Measurements from ENCODE around the gene PROB1. TPM values are rescaled to one million over a fixed set of nuclear protein-coding genes. Genes with fewer than 3 reads are reported as not detected.

The PROB1 gene
- polyA plus RNA-seq, 1 experiment = 0.40 TPM

- Histone ChIP-seq H3K4me3 (ENCODE audit: low read depth, low read length) (no peak overlapping the region), H3K27me3 (ENCODE audit: control insufficient read depth, insufficient read depth, low read length) (no peaks in the 10 kb centered on the region), H3K36me3 (ENCODE audit: control insufficient read depth, insufficient read depth, low read length) (no peaks in the 10 kb centered on the region; the same call in none of the 2 replicates)
- CTCF ChIA-PET = no interaction called here
- POLR2A ChIA-PET = no interaction called here
- DNase-seq (ENCODE audit: low read depth) = no peak
- TF ChIP-seq CTCF (IDR thresholded peaks at IDR 0.05; ENCODE audit: insufficient read depth, low read depth, low read length) = no peak
Measured at GRCh38 chr5:139378101-139378825, 16.6 kb downstream of the PROB1 start.

DNA sequence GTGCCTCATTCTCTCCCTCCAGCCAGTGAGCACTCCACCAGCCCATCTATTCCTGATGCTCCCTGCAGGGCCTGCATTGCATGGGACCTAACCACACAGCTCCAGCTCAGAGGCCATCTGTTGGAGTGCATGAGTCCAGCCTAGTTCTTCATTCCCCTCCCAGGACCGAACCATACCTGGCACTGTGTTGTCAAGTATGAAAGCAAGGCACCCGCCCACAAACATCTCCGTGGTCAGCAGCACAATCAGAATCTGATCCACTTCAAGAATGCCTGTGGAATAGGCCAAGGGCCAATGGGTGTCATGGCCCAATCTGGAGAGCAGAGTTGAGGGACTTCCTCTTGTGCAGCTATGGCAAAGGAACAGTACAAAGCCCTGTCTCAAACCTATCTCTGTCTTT, 17.7 kb downstream of the PROB1 start:
- no peaks in the 10 kb centered on the region for H3K27me3 ChIP-seq (ENCODE audit: control insufficient read depth, insufficient read depth, low read length)
- TF ChIP-seq CTCF (IDR thresholded peaks at IDR 0.05; ENCODE audit: insufficient read depth, low read depth, low read length) = no peak
- H3K36me3 ChIP-seq (ENCODE audit: control insufficient read depth, insufficient read depth, low read length) = no peaks in the 10 kb centered on the region; the same call in none of the 2 replicates
- CTCF ChIA-PET = no interaction called here
- no peak overlapping the region for H3K4me3 ChIP-seq (ENCODE audit: low read depth, low read length)
- POLR2A ChIA-PET = no interaction called here
- no peak for DNase-seq (ENCODE audit: low read depth)

DNA sequence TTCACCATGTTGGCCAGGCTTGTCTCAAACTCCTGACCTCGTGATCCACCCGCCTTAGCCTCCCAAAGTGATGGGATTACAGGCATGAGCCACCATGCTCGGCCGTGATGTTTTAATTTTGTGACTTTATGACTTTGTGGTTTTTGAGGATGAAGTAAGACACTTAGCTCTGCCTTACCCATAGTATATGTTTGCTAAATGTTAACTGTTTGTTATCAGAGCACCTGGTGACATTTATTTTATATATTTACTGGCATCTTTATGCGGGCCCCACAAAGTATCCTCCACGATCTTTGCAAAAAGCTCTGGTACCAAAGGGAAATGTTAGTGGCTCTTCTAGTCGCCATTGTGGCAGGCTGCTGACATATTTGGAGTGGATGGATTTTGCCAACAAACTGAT, 18.5 kb downstream of the PROB1 start:
- ChIA-PET POLR2A (interaction anchor here (0.7 kb wide), 1 partner anchor 30 kb away, joined by 3 read pairs; no protein-coding TSS in a partner anchor), CTCF (no interaction called here)
- no peak for TF ChIP-seq CTCF (IDR thresholded peaks at IDR 0.05; ENCODE audit: insufficient read depth, low read depth, low read length)

GRCh38 chr5:139374909-139375308, 20.0 kb downstream of the PROB1 start:
- Histone ChIP-seq H3K27me3 (ENCODE audit: control insufficient read depth, insufficient read depth, low read length) (no peaks in the 10 kb centered on the region), H3K36me3 (ENCODE audit: control insufficient read depth, insufficient read depth, low read length) (no peaks in the 10 kb centered on the region; the same call in none of the 2 replicates), H3K4me3 (ENCODE audit: low read depth, low read length) (no peak overlapping the region)
- no peak for TF ChIP-seq CTCF (IDR thresholded peaks at IDR 0.05; ENCODE audit: insufficient read depth, low read depth, low read length)
- no peak for DNase-seq (ENCODE audit: low read depth)
- ChIA-PET POLR2A (no interaction called here), CTCF (interaction anchor here (1.0 kb wide), 1 partner anchor 14 kb away, joined by 3 read pairs; no protein-coding TSS in a partner anchor)

More for the DNA sequence above, 18.5 kb downstream of the PROB1 start:
- Histone ChIP-seq H3K4me3 (ENCODE audit: low read depth, low read length) (no peak overlapping the region), H3K27me3 (ENCODE audit: control insufficient read depth, insufficient read depth, low read length) (no peaks in the 10 kb centered on the region), H3K36me3 (ENCODE audit: control insufficient read depth, insufficient read depth, low read length) (no peaks in the 10 kb centered on the region; the same call in none of the 2 replicates)
- no peak for DNase-seq (ENCODE audit: low read depth)

DNA sequence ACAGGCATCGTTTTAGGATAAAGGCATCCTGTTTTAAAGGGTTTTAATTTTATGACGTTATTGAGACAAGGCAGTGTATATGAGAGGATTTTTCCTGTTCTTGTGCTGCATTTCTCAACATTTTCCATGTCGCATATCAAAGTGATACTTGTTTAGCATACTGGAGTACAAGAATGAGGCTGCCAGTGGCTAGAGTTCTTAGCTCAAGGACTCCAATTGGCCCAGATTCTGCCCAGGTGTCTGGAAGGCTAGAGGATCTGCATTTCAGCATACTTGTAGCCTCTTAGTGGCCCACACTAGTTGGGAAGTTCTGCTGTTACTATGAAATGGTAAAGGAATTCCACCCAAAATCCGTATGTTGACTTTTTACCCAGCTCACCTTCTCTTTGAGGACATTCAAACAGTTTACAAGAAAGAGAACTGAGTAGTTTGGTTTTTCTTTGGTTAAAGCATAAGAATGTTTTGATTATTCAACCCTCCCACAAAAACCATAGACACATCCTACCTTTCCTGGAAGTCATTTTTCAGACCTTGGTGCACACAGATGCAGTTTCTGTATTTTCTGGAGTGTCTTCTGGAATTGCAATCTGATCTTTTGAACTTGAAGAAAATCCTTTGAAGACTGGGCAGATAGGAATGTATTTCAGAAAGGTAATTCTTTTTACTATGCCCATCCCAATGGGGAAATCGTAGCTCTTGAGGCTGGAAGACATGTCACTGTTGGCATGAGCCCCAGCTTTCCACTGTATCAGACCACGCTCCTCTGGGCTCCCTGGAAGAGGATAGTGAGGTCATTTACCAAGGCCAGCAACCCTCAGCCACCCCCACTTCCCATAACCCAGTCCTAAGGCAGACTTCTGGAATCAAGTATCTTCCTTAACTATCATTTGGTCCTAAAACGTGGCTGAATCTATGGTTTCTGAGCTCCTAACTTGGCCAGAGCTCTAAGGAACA, 23.1 kb downstream of the PROB1 start:
- ChIA-PET POLR2A (no interaction called here), CTCF (interaction anchor here (0.8 kb wide), 1 partner anchor 1157 kb away, joined by 3 read pairs; no protein-coding TSS in a partner anchor)
- DNase-seq (ENCODE audit: low read depth) = no peak
- no peak for TF ChIP-seq CTCF (IDR thresholded peaks at IDR 0.05; ENCODE audit: insufficient read depth, low read depth, low read length)
- no peaks in the 10 kb centered on the region for H3K27me3 ChIP-seq (ENCODE audit: control insufficient read depth, insufficient read depth, low read length)
- H3K36me3 ChIP-seq (ENCODE audit: control insufficient read depth, insufficient read depth, low read length) = peaks cover 3% of the 10 kb centered on the region
- no peak overlapping the region for H3K4me3 ChIP-seq (ENCODE audit: low read depth, low read length)
